ENCODE measurements around the gene DUSP3. TPM values are rescaled to one million over a fixed set of nuclear protein-coding genes. Genes with fewer than 3 reads are reported as not detected.

Gene DUSP3
- total and polyA plus RNA-seq, 10 of the 15 experiments (the other 5 are each of a cell fraction or from before 2014, with no cell fraction given) = 1.5 to 12.1 (median 3.8) TPM

GRCh38 chr17:43760254-43760852, 18.4 kb downstream of the DUSP3 start (continued):
- no peak for TF ChIP-seq MYB (IDR thresholded peaks at IDR 0.05; ENCODE audit: borderline replicate concordance, low read depth, low read length)
- TF ChIP-seq CBX3 (IDR thresholded peaks at IDR 0.05; ENCODE audit: borderline replicate concordance, low read depth) = no peak
- no peak for TF ChIP-seq ZBTB40 (IDR thresholded peaks at IDR 0.05; ENCODE audit: borderline replicate concordance)
- no peak for TF ChIP-seq CREB1 (IDR thresholded peaks at IDR 0.05; ENCODE audit: low read depth)
- TF ChIP-seq ZZZ3 (IDR thresholded peaks at IDR 0.05; ENCODE audit: control insufficient read depth, insufficient read length, low read depth) = no peak
- no peak for TF ChIP-seq MTA3 (IDR thresholded peaks at IDR 0.05; ENCODE audit: borderline replicate concordance, low read length)
- 0 out of 2 replicates have a peak, but pooled peaks have one; percentile 65 for TF ChIP-seq STAT3 (IDR thresholded peaks at IDR 0.05; ENCODE audit: low read depth, low read length)
- TF ChIP-seq SMARCA5 (IDR thresholded peaks at IDR 0.05) = peak; percentile 86; the same call in 1 of the 2 replicates
- peak; percentile 92; the same call in 1 of the 2 replicates for TF ChIP-seq ZNF592 (IDR thresholded peaks at IDR 0.05)
- peak; percentile 16 to 48; a peak in 1 of 4 replicates for TF ChIP-seq BHLHE40 (IDR thresholded peaks at IDR 0.05; ENCODE audit: borderline replicate concordance in 1 of 2, low read depth in 2 of 2, low read length in 1 of 2)
